Chondrocyte (in vitro differentiated cells): ENCODE results near the gene BNC2. TPM values are rescaled to one million over a fixed set of nuclear protein-coding genes. Genes with fewer than 3 reads are reported as not detected.
"Not testable (repeated sequence)": the region's sequence is repeated elsewhere in the genome, so short reads cannot be mapped to it uniquely, and the experiment has no call there.

Source experiments
- DNase-seq: peaks from one replicate; pipeline ENCODE4 v3.0.0; 2021; ENCODE audit warnings: mixed read lengths, low spot score
- H3K27ac Mint-ChIP-seq: one replicate; pipeline ENCODE4 v1.8.0; 2021; ENCODE audit warnings: mild to moderate bottlenecking, moderate library complexity, mixed read lengths; ENCODE audit not compliant: unreplicated experiment
- H3K27me3 Mint-ChIP-seq: 2 replicates; pipeline ENCODE4 v1.8.0; 2021; ENCODE audit warnings: low read depth, mixed read lengths
- H3K36me3 Mint-ChIP-seq: 2 replicates; pipeline ENCODE4 v1.8.0; 2021; ENCODE audit warnings: low read depth, mixed read lengths
- H3K4me1 Mint-ChIP-seq: 2 replicates; pipeline ENCODE4 v1.8.0; 2021; ENCODE audit warnings: low read depth, mild to moderate bottlenecking, mixed read lengths
- H3K4me3 Mint-ChIP-seq: one replicate; pipeline ENCODE4 v1.8.0; 2021; ENCODE audit warnings: mild to moderate bottlenecking, moderate library complexity, mixed read lengths; ENCODE audit not compliant: unreplicated experiment
- H3K9me3 Mint-ChIP-seq: 2 replicates; pipeline ENCODE4 v1.8.0; 2021; ENCODE audit warnings: low read depth, mixed read lengths
- CTCF ChIP-seq: fragments of 200-600 bp; sonication (generic); IDR thresholded peaks from 2 replicates; pipeline ENCODE4 v1.5.0; 2021; ENCODE audit warnings: antibody characterized with exemption, mild to moderate bottlenecking, moderate library complexity
- total RNA-seq: library from RNA; stranded (reverse); gene quantifications from 3 replicates; pipeline ENCODE4 v1.2.1, GENCODE V29; 2021

Gene BNC2
- total RNA-seq, 1 donor from 2014 or later: 17.8 TPM

DNA sequence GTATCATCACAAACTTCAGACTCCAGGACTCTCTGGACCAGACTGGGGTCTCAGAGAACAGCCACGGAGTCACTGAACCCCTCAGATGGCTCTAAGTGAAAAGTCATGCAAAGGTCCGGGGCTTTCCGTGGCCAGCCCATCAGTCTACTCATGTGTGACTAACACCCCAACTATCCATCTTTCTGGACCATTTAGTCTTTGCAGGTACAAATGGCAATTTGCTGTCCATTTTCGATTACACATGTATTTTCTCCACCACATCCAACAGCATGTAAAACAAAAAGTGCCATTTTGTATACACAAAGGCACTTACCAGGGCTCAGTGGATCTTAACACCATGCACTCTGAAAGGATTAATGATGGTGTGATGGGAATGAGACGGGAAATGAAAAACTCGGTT, 387.7 kb downstream of the BNC2 start:
- no peak overlapping the region for H3K4me3 Mint-ChIP-seq

GRCh38 chr9:16480584-16480983, 389.9 kb downstream of the BNC2 start:
- not testable (repeated sequence) for H3K27me3 Mint-ChIP-seq, H3K4me3 Mint-ChIP-seq, H3K27ac Mint-ChIP-seq, H3K9me3 Mint-ChIP-seq, H3K36me3 Mint-ChIP-seq, DNase-seq
- H3K4me1 Mint-ChIP-seq: peaks cover 19% of the 10 kb centered on the region

More for the DNA sequence above, 387.7 kb downstream of the BNC2 start:
- Mint-ChIP-seq H3K9me3 (no peaks in the 10 kb centered on the region), H3K27ac (no peak overlapping the region), H3K4me1 (peaks cover 12% of the 10 kb centered on the region), H3K36me3 (no peaks in the 10 kb centered on the region), H3K27me3 (no peaks in the 10 kb centered on the region)
- DNase-seq: no peak
- TF ChIP-seq CTCF: no peak

DNA sequence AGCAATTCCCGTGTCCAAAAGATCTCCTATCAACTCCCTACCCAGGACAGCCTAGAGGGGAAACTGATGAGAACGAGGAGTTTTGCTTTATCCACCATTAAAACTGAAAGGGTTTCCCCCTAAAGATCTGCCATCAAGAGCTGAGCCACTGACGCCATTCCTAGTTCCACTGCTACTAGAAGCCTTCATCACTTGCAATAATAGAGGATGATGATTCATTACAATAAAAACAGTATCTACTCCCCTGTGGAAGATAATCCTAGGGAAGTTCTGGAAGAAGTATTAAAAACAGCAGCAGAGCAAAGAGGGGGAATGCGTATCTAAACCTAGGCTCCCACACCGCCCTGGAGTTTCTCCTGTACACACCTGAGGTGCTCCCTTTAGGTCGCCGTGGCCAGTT, 394.5 kb downstream of the BNC2 start:
- Mint-ChIP-seq H3K27ac (no peak overlapping the region), H3K27me3 (no peaks in the 10 kb centered on the region), H3K9me3 (no peaks in the 10 kb centered on the region), H3K36me3 (no peaks in the 10 kb centered on the region), H3K4me3 (no peak overlapping the region), H3K4me1 (peaks cover 10% of the 10 kb centered on the region)
- DNase-seq: no peak
- no peak for TF ChIP-seq CTCF

- H3K27ac Mint-ChIP-seq: no peak overlapping the region
- DNase-seq: no peak
- H3K4me1 Mint-ChIP-seq: peaks cover 10% of the 10 kb centered on the region
- no peaks in the 10 kb centered on the region for H3K36me3 Mint-ChIP-seq
- no peak overlapping the region for H3K4me3 Mint-ChIP-seq
- TF ChIP-seq CTCF: no peak
- no peaks in the 10 kb centered on the region for H3K27me3 Mint-ChIP-seq
- no peaks in the 10 kb centered on the region for H3K9me3 Mint-ChIP-seq
Observed at GRCh38 chr9:16475257-16475656, 395.2 kb downstream of the BNC2 start.

- peaks cover 5% of the 10 kb centered on the region for H3K4me1 Mint-ChIP-seq
- no peaks in the 10 kb centered on the region for H3K36me3 Mint-ChIP-seq
- no peak overlapping the region for H3K4me3 Mint-ChIP-seq
- DNase-seq: no peak
- H3K27ac Mint-ChIP-seq: no peak overlapping the region
- no peaks in the 10 kb centered on the region for H3K27me3 Mint-ChIP-seq
- no peak for TF ChIP-seq CTCF
- H3K9me3 Mint-ChIP-seq: peaks cover 3% of the 10 kb centered on the region
Observed at GRCh38 chr9:16469184-16469583, 401.3 kb downstream of the BNC2 start.

DNA sequence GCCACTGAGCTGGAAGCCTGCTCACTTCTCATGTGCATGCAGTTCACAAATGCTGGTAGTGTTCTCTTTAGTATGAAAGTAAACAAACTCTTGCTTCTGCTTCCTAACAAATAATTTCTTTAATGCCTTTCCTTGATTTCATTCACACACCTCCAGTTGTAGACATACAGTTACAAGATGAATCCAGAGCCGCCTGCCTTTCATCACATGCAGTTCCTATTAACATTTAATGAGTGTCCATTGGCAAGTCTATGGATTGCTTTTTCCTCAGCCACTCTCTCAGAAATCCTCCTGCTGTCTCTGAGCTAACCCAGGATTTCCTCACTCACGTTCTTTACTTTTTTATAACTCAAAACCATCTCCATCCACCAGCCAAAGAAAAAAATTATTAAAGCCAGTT, 408.6 kb downstream of the BNC2 start:
- no peak for DNase-seq
- Mint-ChIP-seq H3K9me3 (no peaks in the 10 kb centered on the region), H3K27ac (no peak overlapping the region), H3K4me3 (no peak overlapping the region), H3K36me3 (no peaks in the 10 kb centered on the region), H3K27me3 (no peaks in the 10 kb centered on the region), H3K4me1 (peaks cover 17% of the 10 kb centered on the region)
- no peak for TF ChIP-seq CTCF
